Measurements from ENCODE around the gene ILK. TPM values are rescaled to one million over a fixed set of nuclear protein-coding genes. Genes with fewer than 3 reads are reported as not detected.
A peak's percentile ranks its signal among the peaks of the same experiment; 100 is the strongest.

Gene ILK
- total and polyA plus RNA-seq, 2 experiments from 2014 or later = 114 to 126 TPM

GRCh38 chr11:6596239-6596877 is 7.2 kb upstream of the ILK start:
- TF ChIP-seq CTCF (IDR thresholded peaks at IDR 0.05; ENCODE audit: poor library complexity) (no peak), EZH2phosphoT487 (IDR thresholded peaks at IDR 0.05; ENCODE audit: low read depth, severe bottlenecking, unreplicated experiment) (no peak), EZH2 (IDR thresholded peaks at IDR 0.05; ENCODE audit: borderline replicate concordance) (no peak)
- Histone ChIP-seq H3K9me3 (ENCODE audit: low read depth) (no peaks in the 10 kb centered on the region), H3K27ac (no peak overlapping the region), H3K4me2 (no peak overlapping the region), H3K4me3 (no peak overlapping the region), H3K79me2 (peaks cover 24% of the 10 kb centered on the region), H3K4me1 (ENCODE audit: insufficient read depth) (peaks cover 4% of the 10 kb centered on the region), H3K9me2 (replicated peaks; ENCODE audit: insufficient read depth) (no peaks in the 10 kb centered on the region), H3K27me3 (no peaks in the 10 kb centered on the region), H4K20me1 (ENCODE audit: insufficient read depth, poor library complexity, severe bottlenecking) (no peaks in the 10 kb centered on the region), H3K36me3 (replicated peaks; ENCODE audit: insufficient read depth, low read depth) (no peaks in the 10 kb centered on the region), H2AFZ (no peak overlapping the region)
- 79% methylated on average over 5 of the region's 5 CpGs for WGBS (ENCODE audit: low lambda C conversion rate, missing lambda C conversion rate)
- no peak for DNase-seq (ENCODE audit: low spot score)

- no peaks in the 10 kb centered on the region for H3K36me3 ChIP-seq (replicated peaks; ENCODE audit: insufficient read depth, low read depth)
- no peak for TF ChIP-seq CTCF (IDR thresholded peaks at IDR 0.05; ENCODE audit: poor library complexity)
- no peak for TF ChIP-seq EZH2 (IDR thresholded peaks at IDR 0.05; ENCODE audit: borderline replicate concordance)
- TF ChIP-seq EZH2phosphoT487 (IDR thresholded peaks at IDR 0.05; ENCODE audit: low read depth, severe bottlenecking, unreplicated experiment) = no peak
- peak overlapping the region; percentile 37 for H3K27ac ChIP-seq
Measured at GRCh38 chr11:6598555-6598954, 5.0 kb upstream of the ILK start.

GRCh38 chr11:6599449-6599848 is 4.1 kb upstream of the ILK start:
- DNase-seq (ENCODE audit: low spot score) = no peak
- peaks cover 17% of the 10 kb centered on the region for H3K4me1 ChIP-seq (ENCODE audit: insufficient read depth)
- no peaks in the 10 kb centered on the region for H4K20me1 ChIP-seq (ENCODE audit: insufficient read depth, poor library complexity, severe bottlenecking)
- no peaks in the 10 kb centered on the region for H3K27me3 ChIP-seq
- no peaks in the 10 kb centered on the region for H3K36me3 ChIP-seq (replicated peaks; ENCODE audit: insufficient read depth, low read depth)
- TF ChIP-seq EZH2 (IDR thresholded peaks at IDR 0.05; ENCODE audit: borderline replicate concordance) = no peak
- TF ChIP-seq CTCF (IDR thresholded peaks at IDR 0.05; ENCODE audit: poor library complexity) = no peak
- TF ChIP-seq EZH2phosphoT487 (IDR thresholded peaks at IDR 0.05; ENCODE audit: low read depth, severe bottlenecking, unreplicated experiment) = no peak
- peaks cover 45% of the 10 kb centered on the region for H3K79me2 ChIP-seq
- H3K4me2 ChIP-seq = no peak overlapping the region
- whole genome bisulfite sequencing (ENCODE audit: low lambda C conversion rate, missing lambda C conversion rate) = 100% methylated on average over 1 of the region's 1 CpG
- no peak overlapping the region for H2AFZ ChIP-seq
- H3K9me3 ChIP-seq (ENCODE audit: low read depth) = no peaks in the 10 kb centered on the region
- no peaks in the 10 kb centered on the region for H3K9me2 ChIP-seq (replicated peaks; ENCODE audit: insufficient read depth)
- peak overlapping the region; percentile 37 for H3K27ac ChIP-seq
- no peak overlapping the region for H3K4me3 ChIP-seq

More at GRCh38 chr11:6598555-6598954, 5.0 kb upstream of the ILK start:
- H3K9me3 ChIP-seq (ENCODE audit: low read depth) = no peaks in the 10 kb centered on the region
- peaks cover 17% of the 10 kb centered on the region for H3K4me1 ChIP-seq (ENCODE audit: insufficient read depth)
- no peak overlapping the region for H2AFZ ChIP-seq
- no peak overlapping the region for H3K4me2 ChIP-seq
- DNase-seq (ENCODE audit: low spot score) = peak; percentile 33
- H3K9me2 ChIP-seq (replicated peaks; ENCODE audit: insufficient read depth) = no peaks in the 10 kb centered on the region
- H4K20me1 ChIP-seq (ENCODE audit: insufficient read depth, poor library complexity, severe bottlenecking) = no peaks in the 10 kb centered on the region
- H3K79me2 ChIP-seq = peaks cover 44% of the 10 kb centered on the region
- 88% methylated on average over 3 of the region's 3 CpGs for WGBS (ENCODE audit: low lambda C conversion rate, missing lambda C conversion rate)
- no peaks in the 10 kb centered on the region for H3K27me3 ChIP-seq
- no peak overlapping the region for H3K4me3 ChIP-seq
